ENCODE results near the gene DENND1A.

DENND1A gene

DNA sequence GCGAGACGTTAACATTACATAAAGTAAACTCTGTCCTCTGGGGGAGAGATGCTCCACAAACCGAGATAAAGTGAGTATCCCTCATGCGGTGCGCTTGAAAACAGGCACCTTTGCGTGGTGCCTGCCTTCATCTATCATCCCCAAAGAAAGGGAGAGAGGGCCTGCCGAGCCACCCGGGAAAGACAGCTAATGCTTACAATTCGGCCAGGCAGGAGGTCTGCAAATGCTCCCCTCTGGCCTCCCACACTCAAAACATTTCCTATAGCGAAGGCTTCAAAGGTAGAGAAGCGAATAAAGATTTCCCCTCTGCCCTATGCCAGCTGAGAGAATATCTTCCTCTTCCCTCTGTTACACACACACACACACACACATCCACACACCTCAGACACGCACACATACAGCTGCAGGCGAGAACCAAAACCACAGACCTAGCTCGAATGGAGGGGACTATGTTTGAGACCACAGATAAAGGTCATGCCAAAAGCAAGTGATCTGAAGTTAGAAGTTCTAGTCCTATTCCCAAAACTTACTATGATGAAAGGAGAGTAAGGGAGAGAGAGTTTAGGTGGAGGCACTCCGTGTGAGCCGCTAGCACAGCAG lies 441.1 kb downstream of the DENND1A start:
- TF ChIP-seq, protein P1, sequence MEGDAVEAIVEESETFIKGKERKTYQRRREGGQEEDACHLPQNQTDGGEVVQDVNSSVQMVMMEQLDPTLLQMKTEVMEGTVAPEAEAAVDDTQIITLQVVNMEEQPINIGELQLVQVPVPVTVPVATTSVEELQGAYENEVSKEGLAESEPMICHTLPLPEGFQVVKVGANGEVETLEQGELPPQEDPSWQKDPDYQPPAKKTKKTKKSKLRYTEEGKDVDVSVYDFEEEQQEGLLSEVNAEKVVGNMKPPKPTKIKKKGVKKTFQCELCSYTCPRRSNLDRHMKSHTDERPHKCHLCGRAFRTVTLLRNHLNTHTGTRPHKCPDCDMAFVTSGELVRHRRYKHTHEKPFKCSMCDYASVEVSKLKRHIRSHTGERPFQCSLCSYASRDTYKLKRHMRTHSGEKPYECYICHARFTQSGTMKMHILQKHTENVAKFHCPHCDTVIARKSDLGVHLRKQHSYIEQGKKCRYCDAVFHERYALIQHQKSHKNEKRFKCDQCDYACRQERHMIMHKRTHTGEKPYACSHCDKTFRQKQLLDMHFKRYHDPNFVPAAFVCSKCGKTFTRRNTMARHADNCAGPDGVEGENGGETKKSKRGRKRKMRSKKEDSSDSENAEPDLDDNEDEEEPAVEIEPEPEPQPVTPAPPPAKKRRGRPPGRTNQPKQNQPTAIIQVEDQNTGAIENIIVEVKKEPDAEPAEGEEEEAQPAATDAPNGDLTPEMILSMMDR (IDR thresholded peaks at IDR 0.05; ENCODE audit: borderline replicate concordance, control extremely low read depth, extremely low read depth, insufficient read depth, missing control alignments) = no peak
- no peak for DNase-seq (ENCODE audit: low spot score)
- in situ Hi-C loops (cut with MboI; ENCODE audit: low sequenced_read_pairs, unreplicated experiment) = no loop called here

DNA sequence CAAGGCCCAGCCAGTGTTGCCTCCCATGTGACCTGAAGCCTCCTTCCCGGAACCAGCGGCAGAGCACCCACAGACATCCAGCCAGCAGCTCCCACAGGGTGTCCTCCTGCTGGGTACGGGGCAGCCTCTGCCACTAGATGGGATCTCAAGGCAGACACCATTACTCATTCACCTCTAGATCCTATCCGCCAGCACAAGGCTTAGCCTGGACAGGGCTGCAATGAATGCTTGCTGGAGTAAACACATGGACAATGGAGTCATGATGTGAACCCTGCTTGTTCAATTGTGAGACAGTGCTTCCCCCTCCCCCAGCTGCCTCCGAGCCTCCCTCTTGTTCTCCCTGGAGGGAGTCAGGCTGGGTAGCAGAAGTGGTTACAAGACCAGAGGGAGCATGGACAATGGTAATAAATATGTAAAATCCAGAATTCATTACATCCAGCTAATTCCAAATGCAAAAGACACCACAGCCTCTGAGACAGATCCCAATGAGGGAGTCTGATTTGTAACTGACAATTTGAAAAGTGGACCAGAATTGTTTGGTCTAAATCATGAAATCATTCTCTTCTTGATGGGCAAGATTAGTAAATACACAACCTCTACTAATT lies 441.9 kb downstream of the DENND1A start:
- DNase-seq (ENCODE audit: low spot score) = no peak
- TF ChIP-seq, protein P1 (IDR thresholded peaks at IDR 0.05; ENCODE audit: borderline replicate concordance, control extremely low read depth, extremely low read depth, insufficient read depth, missing control alignments) = no peak
- in situ Hi-C loops (cut with MboI; ENCODE audit: low sequenced_read_pairs, unreplicated experiment) = no loop called here

DNA sequence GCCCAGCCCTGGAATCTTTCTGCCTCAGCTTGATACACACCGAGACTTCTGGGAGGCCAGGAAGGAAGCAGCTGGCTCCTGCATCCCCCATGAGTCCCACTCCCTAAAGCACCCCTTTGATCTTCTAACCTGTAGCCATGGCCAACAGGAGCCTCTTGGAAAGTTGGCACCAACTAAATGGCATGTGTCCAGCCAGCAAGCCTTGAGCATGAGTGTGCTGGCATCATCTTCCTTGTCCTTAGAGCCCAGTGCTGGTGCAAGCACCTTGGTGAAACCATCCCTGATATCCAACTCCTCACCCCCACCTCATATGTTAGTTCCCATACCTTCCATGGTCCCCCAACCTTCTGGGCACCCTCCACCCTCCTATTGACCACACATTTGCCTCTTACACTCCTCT lies 443.5 kb downstream of the DENND1A start:
- DNase-seq (ENCODE audit: low spot score) = no peak

DNA sequence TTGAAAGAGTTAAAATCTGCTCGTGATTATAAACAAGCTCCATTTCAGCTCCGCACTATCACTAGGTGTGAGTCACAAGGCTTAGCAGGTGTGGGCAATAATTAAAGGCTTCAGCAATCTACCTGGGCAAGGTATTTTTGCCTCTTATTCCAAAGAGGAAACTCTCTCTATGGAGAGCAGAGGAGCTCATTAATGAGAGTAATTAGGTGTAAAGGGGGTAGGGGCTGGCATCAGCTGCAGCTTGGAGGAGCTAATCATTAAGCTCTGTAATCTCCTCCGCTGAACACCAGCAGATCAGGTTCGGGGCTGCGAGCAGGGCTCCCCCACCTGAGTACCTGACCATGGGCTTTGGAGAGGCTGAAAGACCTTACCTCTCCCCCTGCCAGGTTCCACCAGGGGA lies 444.7 kb downstream of the DENND1A start:
- in situ Hi-C loops (cut with MboI; ENCODE audit: low sequenced_read_pairs, unreplicated experiment) = no loop called here
- TF ChIP-seq, protein P1 (IDR thresholded peaks at IDR 0.05; ENCODE audit: borderline replicate concordance, control extremely low read depth, extremely low read depth, insufficient read depth, missing control alignments) = no peak
- no peak for DNase-seq (ENCODE audit: low spot score)

More for the DNA sequence above, 443.5 kb downstream of the DENND1A start:
- in situ Hi-C loops (cut with MboI; ENCODE audit: low sequenced_read_pairs, unreplicated experiment) = no loop called here
- TF ChIP-seq, protein P1 (IDR thresholded peaks at IDR 0.05; ENCODE audit: borderline replicate concordance, control extremely low read depth, extremely low read depth, insufficient read depth, missing control alignments) = no peak

DNA sequence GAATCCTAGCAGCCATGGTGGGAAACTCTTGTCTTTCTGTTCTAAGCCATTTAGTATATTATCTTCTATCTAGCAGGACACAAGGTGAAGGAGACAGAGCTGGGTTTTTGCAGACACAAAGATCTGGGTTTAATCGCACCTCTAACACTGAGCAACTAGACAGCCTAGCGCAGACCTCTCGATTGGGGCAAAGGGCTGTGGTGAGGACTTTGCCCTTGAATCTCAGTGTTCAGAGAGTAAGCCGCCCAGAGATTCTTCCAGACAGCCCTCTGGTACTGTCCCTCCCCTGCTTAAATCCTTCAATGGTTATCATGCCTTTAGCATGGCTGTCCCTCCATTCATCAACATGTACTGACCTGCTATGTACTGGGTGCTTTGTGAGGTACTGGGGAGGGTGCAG lies 445.8 kb downstream of the DENND1A start:
- TF ChIP-seq, protein P1 (IDR thresholded peaks at IDR 0.05; ENCODE audit: borderline replicate concordance, control extremely low read depth, extremely low read depth, insufficient read depth, missing control alignments) = no peak
- no peak for DNase-seq (ENCODE audit: low spot score)
- in situ Hi-C loops (cut with MboI; ENCODE audit: low sequenced_read_pairs, unreplicated experiment) = no loop called here

DNA sequence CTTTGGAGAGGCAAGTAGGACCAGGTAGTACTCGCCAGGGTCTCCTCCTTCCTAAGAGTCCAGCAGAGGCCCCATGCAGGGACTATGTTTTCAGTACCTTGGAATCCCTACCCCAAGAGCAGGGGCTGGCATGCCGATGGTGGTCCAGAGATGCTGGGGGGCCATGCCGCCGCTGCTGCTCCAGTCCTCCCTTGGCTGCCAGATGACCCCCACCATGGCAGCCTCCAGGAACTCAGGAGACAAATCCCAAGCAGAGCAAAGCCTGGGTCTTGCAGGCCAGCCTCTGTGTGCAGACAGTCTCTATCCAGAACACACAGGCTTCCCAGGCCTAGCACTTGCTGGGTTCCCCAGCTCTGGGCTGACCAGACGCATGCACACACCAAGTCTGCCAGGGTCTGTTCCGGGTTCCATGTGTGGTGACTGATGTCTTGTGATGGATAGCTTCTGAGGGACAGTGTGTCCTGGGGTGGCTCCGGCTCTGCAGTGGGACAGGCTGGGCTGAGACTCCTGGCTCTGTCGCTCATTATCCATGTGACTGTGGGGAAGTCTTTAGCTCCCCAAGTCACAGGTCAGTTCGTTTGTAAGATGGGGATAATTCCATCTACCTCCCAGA lies 446.6 kb downstream of the DENND1A start:
- TF ChIP-seq, protein P1 (IDR thresholded peaks at IDR 0.05; ENCODE audit: borderline replicate concordance, control extremely low read depth, extremely low read depth, insufficient read depth, missing control alignments) = no peak
- DNase-seq (ENCODE audit: low spot score) = no peak
- in situ Hi-C loops (cut with MboI; ENCODE audit: low sequenced_read_pairs, unreplicated experiment) = no loop called here
